Measurements from ENCODE around the gene GJD4.

GJD4 gene

DNA sequence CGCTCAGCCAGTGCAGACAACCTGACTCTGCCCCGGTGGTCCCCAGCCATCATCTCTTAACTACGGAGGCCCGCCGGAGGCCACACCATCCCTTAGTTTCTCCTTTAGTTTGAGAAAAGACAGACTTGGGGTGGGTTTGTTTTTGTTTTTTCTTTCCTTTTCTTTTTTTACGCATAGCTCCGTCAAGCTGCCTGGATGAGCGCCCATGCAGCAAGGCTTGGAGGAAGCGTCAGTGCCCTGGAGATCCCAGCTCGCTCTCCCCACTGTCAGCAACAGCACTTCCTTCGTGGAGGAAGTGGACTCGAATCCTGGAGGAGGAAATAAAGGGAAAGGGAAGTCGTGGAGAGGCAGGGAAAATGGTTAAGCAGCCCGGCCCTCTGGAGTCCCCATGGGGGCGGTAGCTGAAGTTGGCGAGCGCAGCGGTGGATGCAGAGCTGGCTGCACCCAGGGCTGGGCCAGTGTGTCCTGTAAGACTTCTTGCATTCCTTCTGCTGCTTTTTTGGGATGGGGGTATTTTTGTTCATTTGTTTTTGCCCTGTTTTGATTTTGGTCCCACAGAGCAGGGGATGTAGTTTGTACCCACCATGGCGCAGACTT is 35.9 kb upstream of the GJD4 start:
- in situ Hi-C loops (cut with MboI; ENCODE audit: low pct_unique_long_range_greater_than_20kb, low sequenced_read_pairs, unreplicated experiment): loop anchor here (25.0 kb wide), 1 partner anchor 332 kb away; no protein-coding TSS in a partner anchor
- no peak for TF ChIP-seq CTCF (IDR thresholded peaks at IDR 0.05; ENCODE audit: extremely low read depth, insufficient read depth, missing control alignments)
- DNase-seq (ENCODE audit: low spot score): no peak

DNA sequence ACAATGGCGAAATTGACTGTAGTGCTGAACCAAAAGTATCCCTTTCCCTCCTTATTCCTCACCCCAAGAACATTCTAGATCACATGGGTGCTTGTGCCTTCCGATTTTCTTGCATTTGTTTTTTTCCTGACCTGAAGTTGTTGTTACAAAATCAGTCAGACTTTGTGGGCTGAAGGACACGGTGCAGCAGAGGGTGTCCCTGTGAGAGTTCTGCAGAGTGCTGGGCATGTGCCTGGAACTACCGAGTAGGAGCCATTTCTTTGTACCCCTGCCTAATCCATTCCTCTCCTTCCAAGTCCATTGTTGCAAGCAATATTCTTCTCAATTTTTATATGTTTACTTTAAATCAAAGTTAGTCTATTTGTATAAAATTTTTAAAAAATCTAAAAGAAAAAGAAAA is 35.3 kb upstream of the GJD4 start:
- in situ Hi-C loops (cut with MboI; ENCODE audit: low pct_unique_long_range_greater_than_20kb, low sequenced_read_pairs, unreplicated experiment): loop anchor here (25.0 kb wide), 1 partner anchor 333 kb away; no protein-coding TSS in a partner anchor
- DNase-seq (ENCODE audit: low spot score): no peak
- TF ChIP-seq CTCF (IDR thresholded peaks at IDR 0.05; ENCODE audit: extremely low read depth, insufficient read depth, missing control alignments): no peak

- no peak for DNase-seq (ENCODE audit: low spot score)
- no peak for TF ChIP-seq CTCF (IDR thresholded peaks at IDR 0.05; ENCODE audit: extremely low read depth, insufficient read depth, missing control alignments)
- in situ Hi-C loops (cut with MboI; ENCODE audit: low pct_unique_long_range_greater_than_20kb, low sequenced_read_pairs, unreplicated experiment): loop anchor here (25.0 kb wide), 1 partner anchor 333 kb away; no protein-coding TSS in a partner anchor
Observed at GRCh38 chr10:35570397-35570796, 34.7 kb upstream of the GJD4 start.

DNA sequence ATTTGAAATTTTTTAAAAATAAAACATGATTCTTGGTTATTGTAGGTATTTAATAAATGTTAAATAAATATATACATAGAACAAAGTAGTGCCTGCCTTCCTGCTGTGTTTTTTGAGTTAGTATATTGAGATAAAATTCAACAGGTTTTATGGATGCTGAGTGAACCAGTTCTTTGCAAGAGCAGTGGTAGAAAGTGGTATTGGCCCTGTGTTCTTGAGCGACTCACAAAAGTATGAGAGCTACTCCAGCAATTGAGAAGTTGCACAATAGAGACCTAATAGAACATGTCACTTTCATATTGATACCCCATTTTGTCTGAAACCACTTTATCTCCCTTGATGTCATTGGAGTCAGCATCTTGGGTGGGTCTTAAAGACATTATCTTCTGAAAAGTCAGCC is 32.6 kb upstream of the GJD4 start:
- in situ Hi-C loops (cut with MboI; ENCODE audit: low pct_unique_long_range_greater_than_20kb, low sequenced_read_pairs, unreplicated experiment): loop anchor here (25.0 kb wide), 1 partner anchor 335 kb away; no protein-coding TSS in a partner anchor
- DNase-seq (ENCODE audit: low spot score): no peak
- no peak for TF ChIP-seq CTCF (IDR thresholded peaks at IDR 0.05; ENCODE audit: extremely low read depth, insufficient read depth, missing control alignments)

DNA sequence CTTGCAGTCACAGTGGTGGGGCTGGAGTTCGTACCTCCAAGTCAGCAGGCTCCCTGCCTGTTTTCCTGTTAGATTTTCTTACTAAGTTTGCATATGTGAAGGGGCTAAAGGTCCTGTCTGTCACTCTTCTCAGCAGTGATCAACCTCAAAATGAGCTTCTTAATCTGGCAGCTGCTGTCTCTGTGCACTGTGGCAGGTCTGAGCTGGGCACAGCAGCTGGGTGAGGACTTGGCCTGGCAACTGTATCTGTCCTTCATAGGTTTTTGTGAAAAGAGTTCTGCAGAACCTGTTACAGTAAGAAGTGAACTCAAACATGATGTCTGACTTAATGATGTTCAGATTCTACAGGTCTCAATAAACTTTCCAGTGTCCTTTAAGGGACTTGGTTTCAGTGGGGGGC is 31.3 kb upstream of the GJD4 start:
- no peak for TF ChIP-seq CTCF (IDR thresholded peaks at IDR 0.05; ENCODE audit: extremely low read depth, insufficient read depth, missing control alignments)
- in situ Hi-C loops (cut with MboI; ENCODE audit: low pct_unique_long_range_greater_than_20kb, low sequenced_read_pairs, unreplicated experiment): loop anchor here (25.0 kb wide), 1 partner anchor 336 kb away; no protein-coding TSS in a partner anchor
- DNase-seq (ENCODE audit: low spot score): no peak

DNA sequence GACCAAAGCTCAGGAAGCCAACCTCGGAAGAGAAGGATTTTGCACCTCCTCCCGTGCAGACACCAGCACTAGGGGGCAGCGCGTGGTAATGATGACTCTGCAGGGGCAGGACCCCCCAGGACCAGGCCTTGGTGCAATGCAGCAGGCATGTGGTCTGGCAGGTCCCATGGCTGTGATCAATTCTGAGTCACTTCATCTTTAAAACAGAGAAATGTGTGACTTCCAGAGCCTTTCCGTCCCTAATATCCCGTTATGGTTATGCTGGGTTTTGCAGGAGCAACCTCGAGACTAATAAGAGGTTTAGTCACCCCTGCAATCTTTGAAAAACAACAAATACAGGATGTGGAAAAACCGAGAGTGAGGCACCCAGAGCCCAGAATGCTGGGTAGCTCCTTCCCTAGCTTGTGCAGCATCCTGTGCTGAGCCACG is 30.2 kb upstream of the GJD4 start:
- in situ Hi-C loops (cut with MboI; ENCODE audit: low pct_unique_long_range_greater_than_20kb, low sequenced_read_pairs, unreplicated experiment): loop anchor here (25.0 kb wide), 1 partner anchor 338 kb away; no protein-coding TSS in a partner anchor
- no peak for DNase-seq (ENCODE audit: low spot score)
- TF ChIP-seq CTCF (IDR thresholded peaks at IDR 0.05; ENCODE audit: extremely low read depth, insufficient read depth, missing control alignments): no peak

All from GM13977 (cell line).